H1 (cell line): ENCODE data around the gene BMERB1. TPM values are rescaled to one million over a fixed set of nuclear protein-coding genes. Genes with fewer than 3 reads are reported as not detected.

ENCODE experiments used
- CTCF ChIA-PET: fragments of 300-600 bp; sonication (Branson Sonifier 250); formaldehyde crosslinking; loops from one replicate; lab custom pipeline; 2021; ENCODE audit not compliant: partially characterized antibody; lab: Charles Lee
- POLR2A ChIA-PET: fragments of 300-600 bp; sonication (Branson Sonifier 250); formaldehyde crosslinking; loops from one replicate; lab custom pipeline; 2021; ENCODE audit warnings: inconsistent platforms; ENCODE audit not compliant: partially characterized antibody; lab: Charles Lee
- DNase-seq, 2 experiments: peaks; one replicate each; pipeline versions ENCODE4 v3.0.0 to v3.0.0-alpha.2; 2010 to 2022; ENCODE audit warnings: low spot score in 2 of 2, low read depth in 1 of 2, mixed read lengths in 1 of 2
- FAIRE-seq: peaks from 2 replicates; lab custom pipeline; 2011; peaks lifted over from hg19 to GRCh38; lab: Jason Lieb, UNC
- H2AFZ ChIP-seq: 2 replicates; pipeline ENCODE4 v1.8.1; 2012; ENCODE audit warnings: low read length, inconsistent platforms
- H2AK5ac ChIP-seq: 2 replicates; pipeline ENCODE4 v1.6.1; 2013; ENCODE audit warnings: low read depth, low read length
- H2BK120ac ChIP-seq: replicated peaks from 2 replicates; pipeline ENCODE3; 2013; ENCODE audit warnings: low read depth, low read length, inconsistent platforms
- H2BK12ac ChIP-seq: 2 replicates; pipeline ENCODE4 v1.6.1; 2013; ENCODE audit warnings: low read depth, low read length
- H2BK15ac ChIP-seq: 2 replicates; pipeline ENCODE4 v1.6.1; 2013; ENCODE audit warnings: low read length
- H2BK20ac ChIP-seq: 2 replicates; pipeline ENCODE4 v1.6.1; 2013; ENCODE audit warnings: low read length
- H2BK5ac ChIP-seq: 2 replicates; pipeline ENCODE4 v1.6.1; 2013; ENCODE audit warnings: low read depth, low read length
- H3K14ac ChIP-seq: 2 replicates; pipeline ENCODE4 v1.6.1; 2013; ENCODE audit warnings: inconsistent platforms; ENCODE audit not compliant: insufficient read length
- H3K18ac ChIP-seq: 2 replicates; pipeline ENCODE4 v1.6.1; 2013; ENCODE audit warnings: low read length; ENCODE audit errors: extremely low read depth
- H3K23ac ChIP-seq: 2 replicates; pipeline ENCODE4 v1.6.1; 2013; ENCODE audit warnings: inconsistent platforms; ENCODE audit not compliant: insufficient read length
- H3K23me2 ChIP-seq: 2 replicates; pipeline ENCODE4 v1.6.1; 2013; ENCODE audit warnings: low read depth, low read length
- H3K27ac ChIP-seq: 2 replicates; pipeline ENCODE4 v1.6.1; 2011; ENCODE audit warnings: low read depth, low read length, inconsistent platforms
- H3K27me3 ChIP-seq, 4 experiments: replicated peaks in 1 of 4; 1 replicate in 1 of 4; 2 replicates in 3 of 4; pipeline versions ENCODE4 v1.6.1 to v1.8.1; 2011 to 2013; ENCODE audit warnings: low read length in 3 of 4, mild to moderate bottlenecking in 3 of 4, inconsistent platforms in 2 of 4, mixed read lengths in 2 of 4, moderate library complexity in 1 of 4; ENCODE audit not compliant: control insufficient read depth in 3 of 4, insufficient read depth in 3 of 4; ENCODE audit errors: extremely low read depth in 1 of 4
- H3K36me3 ChIP-seq, 4 experiments: 2 replicates each; pipeline versions ENCODE4 v1.6.1 to v1.8.1; 2011 to 2013; ENCODE audit warnings: mild to moderate bottlenecking in 4 of 4, low read length in 3 of 4, moderate library complexity in 2 of 4, control low read depth in 1 of 4, inconsistent platforms in 1 of 4; ENCODE audit not compliant: insufficient read depth in 4 of 4, control insufficient read depth in 2 of 4
- H3K4ac ChIP-seq: replicated peaks from 2 replicates; pipeline ENCODE3; 2013; ENCODE audit warnings: low read length, low read depth, mixed read lengths, inconsistent platforms; ENCODE audit not compliant: insufficient read length
- H3K4me1 ChIP-seq, 4 experiments: replicated peaks in 1 of 4; 1 replicate in 1 of 4; 2 replicates in 3 of 4; pipeline versions ENCODE4 v1.6.1 to v1.8.1; 2011 to 2013; ENCODE audit warnings: low read length in 3 of 4, inconsistent platforms in 2 of 4, mixed read lengths in 1 of 4; ENCODE audit not compliant: insufficient read depth in 4 of 4, control insufficient read depth in 3 of 4
- H3K4me2 ChIP-seq, 2 experiments: 2 replicates each; pipeline versions ENCODE4 v1.6.1 to v1.8.1; 2011 to 2013; ENCODE audit warnings: low read depth in 2 of 2, low read length in 2 of 2, control low read depth in 1 of 2, inconsistent platforms in 1 of 2, mild to moderate bottlenecking in 1 of 2; ENCODE audit not compliant: insufficient read depth in 1 of 2
- H3K4me3 ChIP-seq, 4 experiments: fragments of 200-600, 300-600 bp in 1 of 4; sonication (generic), shearing (Covaris generic), sonication (Bioruptor Twin) in 1 of 4; 2 replicates each; pipeline versions ENCODE4 v1.5.1 to v1.8.1; 2011 to 2016; ENCODE audit warnings: low read length in 4 of 4, low read depth in 3 of 4, control low read depth in 2 of 4, inconsistent platforms in 2 of 4, mild to moderate bottlenecking in 2 of 4, mixed read lengths in 1 of 4, moderate library complexity in 1 of 4; ENCODE audit not compliant: insufficient read depth in 2 of 4; ENCODE audit errors: extremely low read depth in 1 of 4
- H3K56ac ChIP-seq: replicated peaks from 2 replicates; pipeline ENCODE3; 2013; ENCODE audit warnings: low read depth, mild to moderate bottlenecking, mixed read lengths, low read length, inconsistent platforms; ENCODE audit not compliant: insufficient read length
- H3K79me1 ChIP-seq: 2 replicates; pipeline ENCODE4 v1.6.1; 2013; ENCODE audit warnings: low read depth, low read length, control low read depth
- H3K79me2 ChIP-seq, 2 experiments: 2 replicates each; pipeline versions ENCODE4 v1.6.1 to v1.8.1; 2012 to 2013; ENCODE audit warnings: low read length in 2 of 2, mild to moderate bottlenecking in 2 of 2, inconsistent platforms in 1 of 2; ENCODE audit not compliant: insufficient read depth in 2 of 2, control insufficient read depth in 1 of 2
- H3K9ac ChIP-seq, 4 experiments: replicated peaks in 1 of 4; 1 replicate in 1 of 4; 2 replicates in 3 of 4; pipeline versions ENCODE4 v1.6.1 to v1.8.1; 2011 to 2013; ENCODE audit warnings: low read depth in 3 of 4, low read length in 3 of 4, control low read depth in 2 of 4, mild to moderate bottlenecking in 2 of 4, moderate library complexity in 2 of 4, inconsistent platforms in 1 of 4; ENCODE audit errors: extremely low read depth in 1 of 4
- H3K9me3 ChIP-seq, 2 experiments: 2 replicates each; pipeline versions ENCODE4 v1.6.1 to v1.8.1; 2012 to 2013; ENCODE audit warnings: mild to moderate bottlenecking in 2 of 2, moderate library complexity in 2 of 2, control low read depth in 1 of 2, inconsistent platforms in 1 of 2, low read depth in 1 of 2, low read length in 1 of 2, mixed read lengths in 1 of 2; ENCODE audit not compliant: insufficient read depth in 2 of 2
- H4K20me1 ChIP-seq, 2 experiments: replicated peaks in 1 of 2; 2 replicates each; pipeline versions ENCODE3 to v1.8.1; 2011 to 2013; ENCODE audit warnings: inconsistent platforms in 2 of 2, low read length in 2 of 2, mild to moderate bottlenecking in 1 of 2; ENCODE audit not compliant: insufficient read depth in 2 of 2, control insufficient read depth in 1 of 2
- H4K5ac ChIP-seq: 2 replicates; pipeline ENCODE4 v1.6.1; 2013; ENCODE audit warnings: low read length, low read depth, mixed read lengths, inconsistent platforms; ENCODE audit not compliant: insufficient read length
- H4K8ac ChIP-seq: 2 replicates; pipeline ENCODE4 v1.8.0; 2013; ENCODE audit warnings: mild to moderate bottlenecking, moderate library complexity, low read length, inconsistent platforms; ENCODE audit not compliant: insufficient read depth; ENCODE audit errors: extremely low read depth
- H4K91ac ChIP-seq: replicated peaks from 2 replicates; pipeline ENCODE3; 2013; ENCODE audit warnings: low read length, mixed read lengths, inconsistent platforms; ENCODE audit not compliant: insufficient read length
- ASH2L ChIP-seq: fragments of 200-600, 300-600 bp; sonication (generic); IDR thresholded peaks from one replicate; pipeline ENCODE4 v1.7.1; 2017; ENCODE audit warnings: low read length
- BACH1 ChIP-seq: IDR thresholded peaks from 2 replicates; pipeline ENCODE4 v1.6.1; 2012; ENCODE audit warnings: low read length, improper control_type of control experiment
- CHD1 ChIP-seq: IDR thresholded peaks from 2 replicates; pipeline ENCODE4 v1.6.1; 2012; ENCODE audit warnings: low read depth, low read length, improper control_type of control experiment
- FOSL1 ChIP-seq: IDR thresholded peaks from 2 replicates; pipeline ENCODE4 v1.6.1; 2011; ENCODE audit warnings: mild to moderate bottlenecking, low read depth, low read length, moderate library complexity; ENCODE audit not compliant: insufficient read depth
- WGBS, 2 experiments: shearing (Covaris generic) in 1 of 2; methylation state at CpG; one replicate each; pipeline versions ENCODE4 v1.1.6 to v1.1.7; 2013 to 2015; ENCODE audit warnings: low lambda C conversion rate in 2 of 2, mixed read lengths in 2 of 2, inconsistent platforms in 1 of 2, low coverage in 1 of 2, missing lambda C conversion rate in 1 of 2; ENCODE audit not compliant: insufficient replicate concordance in 2 of 2, insufficient coverage in 1 of 2, insufficient read length in 1 of 2; ENCODE audit errors: extremely low coverage in 1 of 2, missing lambda C conversion rate in 1 of 2; 5-methylcytosine and 5-hydroxymethylcytosine counted together
- polyA plus RNA-seq, 7 experiments: library from polyadenylated mRNA; depleted of rRNA in 3 of 7; stranded (reverse) in 5 of 7; unstranded in 2 of 7; fragments of >200 nt in 5 of 7; fragments of 200-250 nt in 2 of 7; gene quantifications; 1 replicate in 5 of 7; 2 replicates in 1 of 7; 4 replicates in 1 of 7; pipeline versions ENCODE4 v1.2.1 to v1.2.3, GENCODE V29; 2011 to 2013; ENCODE audit warnings: missing spikeins in 2 of 7, mixed read lengths in 2 of 7
- total RNA-seq: library from RNA; stranded (reverse); fragmentation: NEBNext Ultra II Directional; extraction: Animal tissue kit (Norgen Biotek cat#: 25700); gene quantifications from 2 replicates; pipeline ENCODE4 v1.2.1, GENCODE V29; 2021

The BMERB1 gene
- total and polyA plus RNA-seq, 2 of the 8 experiments (the other 6 are each of a cell fraction or from before 2014, with no cell fraction given), result 23.5 to 27.1 TPM

GRCh38 chr16:15486661-15487060 is 52.3 kb downstream of the BMERB1 start:
- H3K9me3 ChIP-seq, result no peaks in the 10 kb centered on the region
- H3K23ac ChIP-seq, result no peak overlapping the region
- H4K91ac ChIP-seq, result no peak overlapping the region
- no peaks in the 10 kb centered on the region for H3K27me3 ChIP-seq
- H3K14ac ChIP-seq, result no peak overlapping the region
- H2AFZ ChIP-seq, result no peak overlapping the region
- no peak overlapping the region for H4K8ac ChIP-seq
- no peak overlapping the region for H3K56ac ChIP-seq
- no peak overlapping the region for H2BK120ac ChIP-seq
- no peak overlapping the region for H3K9ac ChIP-seq
- no peak for FAIRE-seq
- 80% methylated on average over 1 of the region's 1 CpG; no CpG with 5 or more reads in 1 of the 2 experiments for WGBS, 2 experiments
- H3K36me3 ChIP-seq, result no peaks in the 10 kb centered on the region
- no peak overlapping the region for H3K4me2 ChIP-seq
- H3K23me2 ChIP-seq, result no peaks in the 10 kb centered on the region
- no peaks in the 10 kb centered on the region for H3K79me2 ChIP-seq
- CTCF ChIA-PET, result no interaction called here
- H2BK12ac ChIP-seq, result no peak overlapping the region
- POLR2A ChIA-PET, result no interaction called here
- no peak overlapping the region for H3K27ac ChIP-seq
- no peak overlapping the region for H2BK20ac ChIP-seq
- H4K20me1 ChIP-seq, result no peaks in the 10 kb centered on the region
- no peak for DNase-seq
- H3K79me1 ChIP-seq, result no peaks in the 10 kb centered on the region
- no peak overlapping the region for H2BK5ac ChIP-seq
- H3K4ac ChIP-seq, result no peak overlapping the region
- no peak overlapping the region for H3K4me3 ChIP-seq
- no peak overlapping the region for H2BK15ac ChIP-seq
- H2AK5ac ChIP-seq, result no peak overlapping the region
- no peak overlapping the region for H3K18ac ChIP-seq
- H4K5ac ChIP-seq, result no peak overlapping the region
- H3K4me1 ChIP-seq, result peaks cover 0 to 4% (median 2%) of the 10 kb centered on the region in 4 experiments; a peak in 2 of 7 replicates
- TF ChIP-seq CHD1 (no peak), FOSL1 (no peak), ASH2L (no peak), BACH1 (no peak)
